T-helper 1 cell treated with Interleukin-12 subunit alpha and Interleukin-12 subunit beta and Interleukin-4 antibody, amounts not matched to agents 30 ng/mL and 1 ng/mL, for 36 hours (primary cell): ENCODE data around the gene CHRFAM7A. TPM values are rescaled to one million over a fixed set of nuclear protein-coding genes. Genes with fewer than 3 reads are reported as not detected.
"Not testable (repeated sequence)": the region's sequence is repeated elsewhere in the genome, so short reads cannot be mapped to it uniquely, and the experiment has no call there.

ENCODE experiments used
- intact Hi-C: fragments of 100-400 bp; cut with micrococcal nuclease; formaldehyde crosslinking; loops from one replicate; pipeline ENCODE4 v1.15.1; 2024
- total RNA-seq: library from RNA; stranded (reverse); gene quantifications from 2 replicates; pipeline ENCODE4 v1.2.3, GENCODE V29; 2022

CHRFAM7A gene
- 0.78 TPM in 1 of 2 replicates, not detected in the other for total RNA-seq

GRCh38 chr15:30392766-30393663 is at the start of gene CHRFAM7A:
CHRFAM7A (minus strand) TSS chr15:30393540; CDS start chr15:30383351, 10,189 bp downstream.
- intact Hi-C loops = not testable (repeated sequence)

GRCh38 chr15:30438348-30438747 is 45.0 kb upstream of the CHRFAM7A start:
- intact Hi-C loops = not testable (repeated sequence)

- intact Hi-C loops = not testable (repeated sequence)
Measured at GRCh38 chr15:30435878-30436277, 42.5 kb upstream of the CHRFAM7A start.

GRCh38 chr15:30420723-30421122 is 27.4 kb upstream of the CHRFAM7A start:
- intact Hi-C loops = not testable (repeated sequence)

GRCh38 chr15:30414160-30414559 is 20.8 kb upstream of the CHRFAM7A start, which contains the start of gene GOLGA8R:
GOLGA8R (minus strand) TSS chr15:30414260; CDS start chr15:30414162, 98 bp downstream.
- intact Hi-C loops = not testable (repeated sequence)

GRCh38 chr15:30407636-30408035 is 14.3 kb upstream of the CHRFAM7A start:
- intact Hi-C loops = not testable (repeated sequence)

GRCh38 chr15:30398988-30399387 is 5.6 kb upstream of the CHRFAM7A start:
- intact Hi-C loops = not testable (repeated sequence)

GRCh38 chr15:30393664-30393991 is 288 bp upstream of the CHRFAM7A start:
- intact Hi-C loops = not testable (repeated sequence)

- intact Hi-C loops = not testable (repeated sequence)
Measured at GRCh38 chr15:30386318-30386887, 6.9 kb downstream of the CHRFAM7A start.

GRCh38 chr15:30377082-30377413 is 16.3 kb downstream of the CHRFAM7A start:
- intact Hi-C loops = not testable (repeated sequence)

- intact Hi-C loops = not testable (repeated sequence)
Measured at GRCh38 chr15:30376375-30377081, 16.8 kb downstream of the CHRFAM7A start.

- intact Hi-C loops = not testable (repeated sequence)
Measured at GRCh38 chr15:30375872-30376271, 17.5 kb downstream of the CHRFAM7A start.

GRCh38 chr15:30374862-30375261 is 18.5 kb downstream of the CHRFAM7A start:
- intact Hi-C loops = not testable (repeated sequence)

GRCh38 chr15:30368271-30368670 is 25.1 kb downstream of the CHRFAM7A start:
- intact Hi-C loops = not testable (repeated sequence)

- intact Hi-C loops = not testable (repeated sequence)
Measured at GRCh38 chr15:30367246-30367645, 26.1 kb downstream of the CHRFAM7A start.

GRCh38 chr15:30361404-30361803 is 31.9 kb downstream of the CHRFAM7A start:
- intact Hi-C loops = not testable (repeated sequence)

- intact Hi-C loops = not testable (repeated sequence)
Measured at GRCh38 chr15:30360990-30361389, 32.4 kb downstream of the CHRFAM7A start.

GRCh38 chr15:30355043-30355442 is 38.3 kb downstream of the CHRFAM7A start:
- intact Hi-C loops = not testable (repeated sequence)

GRCh38 chr15:30349803-30350202 is 43.5 kb downstream of the CHRFAM7A start:
- intact Hi-C loops = not testable (repeated sequence)

- intact Hi-C loops = not testable (repeated sequence)
Measured at GRCh38 chr15:30336584-30336983, 56.8 kb downstream of the CHRFAM7A start.

GRCh38 chr15:30334152-30334551 is 59.2 kb downstream of the CHRFAM7A start:
- intact Hi-C loops = not testable (repeated sequence)

GRCh38 chr15:30326145-30326544 is 67.2 kb downstream of the CHRFAM7A start:
- intact Hi-C loops = not testable (repeated sequence)
